Tibial nerve (tissue), 4 donors: ENCODE results near the gene MAPK9. TPM values are rescaled to one million over a fixed set of nuclear protein-coding genes. Genes with fewer than 3 reads are reported as not detected.

Source experiments
- DNase-seq, 2 donors: peaks; one replicate each; pipeline ENCODE4 v3.0.0-alpha.2; 2019; ENCODE audit warnings: low spot score in 2 of 2
- H3K27ac ChIP-seq, 4 donors: fragments of 200-600 bp; sonication (generic) in 3 of 4; one replicate each; pipeline ENCODE4 v1.5.1; 2017 to 2019; ENCODE audit warnings: mild to moderate bottlenecking in 1 of 4
- H3K27me3 ChIP-seq, 2 donors: fragments of 200-600 bp; sonication (generic) in 1 of 2; one replicate each; pipeline versions ENCODE4 v1.5.1 to v1.6.0; 2017 to 2019
- H3K36me3 ChIP-seq, 3 donors: fragments of 200-600 bp; sonication (generic); one replicate each; pipeline ENCODE4 v1.5.1; 2018 to 2019
- H3K4me1 ChIP-seq, 4 donors: fragments of 200-600 bp; sonication (generic) in 3 of 4; one replicate each; pipeline ENCODE4 v1.5.1; 2017 to 2019
- H3K4me3 ChIP-seq, 4 donors: fragments of 200-600 bp; sonication (generic) in 3 of 4; one replicate each; pipeline ENCODE4 v1.5.1; 2017 to 2019; ENCODE audit warnings: mild to moderate bottlenecking in 1 of 4, moderate library complexity in 1 of 4
- H3K9me3 ChIP-seq, 4 donors: fragments of 200-600 bp; sonication (generic) in 3 of 4; one replicate each; pipeline ENCODE4 v1.5.1; 2017 to 2019
- EP300 ChIP-seq, 2 donors: sonication (generic); formaldehyde crosslinking; IDR thresholded peaks; one replicate each; pipeline ENCODE4 v1.6.1; 2017; ENCODE audit warnings: antibody characterized with exemption in 2 of 2, mild to moderate bottlenecking in 1 of 2
- POLR2A ChIP-seq, 2 donors: fragments of 450-650 bp; IDR thresholded peaks; one replicate each; pipeline ENCODE4 v1.6.1; 2017; ENCODE audit warnings: antibody characterized with exemption in 2 of 2, mild to moderate bottlenecking in 2 of 2, moderate library complexity in 2 of 2
- WGBS, 2 donors: methylation state at CpG; one replicate each; pipeline ENCODE4 v1.1.5; 2018; 5-methylcytosine and 5-hydroxymethylcytosine counted together
- total RNA-seq, 4 donors: library from RNA; depleted of rRNA; stranded (reverse); fragments of >200 nt; gene quantifications; one replicate each; pipeline ENCODE4 v1.1.0, GENCODE V29; 2016
- TF ChIP-seq, protein P1 (sequence below), 5 experiments: fragments of 200-600 bp in 3 of 5; fragments of 450-650 bp in 2 of 5; sonication (generic) in 3 of 5; IDR thresholded peaks; one replicate each; pipeline ENCODE4 v1.5.1; 2016 to 2019; ENCODE audit warnings: antibody characterized with exemption in 5 of 5, mild to moderate bottlenecking in 3 of 5, moderate library complexity in 2 of 5

The MAPK9 gene
- total RNA-seq, 4 donors from 2014 or later: 21.2 to 31.2 (median 27.5) TPM

DNA sequence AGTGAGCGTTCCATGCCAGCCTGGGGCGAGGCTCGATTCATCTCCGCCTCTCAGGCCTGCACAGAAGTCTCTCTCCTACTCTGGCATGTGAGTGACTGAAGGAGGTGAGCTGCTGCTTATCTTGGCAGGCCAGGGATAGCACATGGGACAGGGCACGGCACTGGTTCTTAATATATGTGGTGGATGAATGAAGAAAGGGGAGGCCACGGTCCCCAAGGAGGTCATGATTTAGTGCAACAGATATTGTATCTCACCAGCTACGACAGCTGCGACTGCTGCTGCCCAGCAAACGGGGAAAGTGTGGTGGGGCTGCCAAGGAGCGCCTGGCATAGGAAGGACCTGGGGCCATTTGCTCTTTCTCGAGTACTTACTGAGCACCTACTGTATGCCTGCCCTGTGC is 19.3 kb upstream of the MAPK9 start:
- TF ChIP-seq, protein P1, sequence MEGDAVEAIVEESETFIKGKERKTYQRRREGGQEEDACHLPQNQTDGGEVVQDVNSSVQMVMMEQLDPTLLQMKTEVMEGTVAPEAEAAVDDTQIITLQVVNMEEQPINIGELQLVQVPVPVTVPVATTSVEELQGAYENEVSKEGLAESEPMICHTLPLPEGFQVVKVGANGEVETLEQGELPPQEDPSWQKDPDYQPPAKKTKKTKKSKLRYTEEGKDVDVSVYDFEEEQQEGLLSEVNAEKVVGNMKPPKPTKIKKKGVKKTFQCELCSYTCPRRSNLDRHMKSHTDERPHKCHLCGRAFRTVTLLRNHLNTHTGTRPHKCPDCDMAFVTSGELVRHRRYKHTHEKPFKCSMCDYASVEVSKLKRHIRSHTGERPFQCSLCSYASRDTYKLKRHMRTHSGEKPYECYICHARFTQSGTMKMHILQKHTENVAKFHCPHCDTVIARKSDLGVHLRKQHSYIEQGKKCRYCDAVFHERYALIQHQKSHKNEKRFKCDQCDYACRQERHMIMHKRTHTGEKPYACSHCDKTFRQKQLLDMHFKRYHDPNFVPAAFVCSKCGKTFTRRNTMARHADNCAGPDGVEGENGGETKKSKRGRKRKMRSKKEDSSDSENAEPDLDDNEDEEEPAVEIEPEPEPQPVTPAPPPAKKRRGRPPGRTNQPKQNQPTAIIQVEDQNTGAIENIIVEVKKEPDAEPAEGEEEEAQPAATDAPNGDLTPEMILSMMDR (IDR thresholded peaks at IDR 0.05): no peak
- TF ChIP-seq EP300 (IDR thresholded peaks at IDR 0.05) (no peak), POLR2A (IDR thresholded peaks at IDR 0.05) (no peak)
- Histone ChIP-seq H3K36me3 (peaks cover 0 to 84% (median 0%) of the 10 kb centered on the region in 3 donors), H3K27ac (no peak overlapping the region), H3K4me1 (no peaks in the 10 kb centered on the region), H3K27me3 (no peaks in the 10 kb centered on the region), H3K4me3 (no peak overlapping the region), H3K9me3 (no peaks in the 10 kb centered on the region)
- 90 to 92% methylated on average over 10 to 11 of the region's 11 CpGs for WGBS, 2 donors
- DNase-seq: no peak

DNA sequence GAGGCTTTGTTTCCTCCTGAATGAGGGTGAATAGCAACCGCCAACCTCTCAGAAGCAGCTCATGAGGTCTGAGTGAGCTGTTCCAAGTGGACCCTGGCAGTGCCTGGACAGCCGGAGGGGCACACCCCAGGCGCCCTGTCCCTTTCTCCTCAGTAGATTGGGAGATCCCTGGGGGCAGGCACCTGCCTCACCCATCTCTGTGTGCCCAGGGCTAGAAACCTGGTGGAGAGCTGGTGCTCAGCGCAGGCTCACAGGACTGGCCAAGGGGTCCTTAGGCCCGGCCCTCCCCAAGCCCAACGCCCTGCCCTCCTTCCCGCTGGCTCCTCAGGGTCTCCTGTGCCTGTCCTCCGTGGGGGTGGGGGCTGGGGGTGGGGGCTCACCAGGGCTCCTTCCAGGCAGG is 14.9 kb upstream of the MAPK9 start:
- Histone ChIP-seq H3K36me3 (peaks cover 0 to 86% (median 0%) of the 10 kb centered on the region in 3 donors), H3K27me3 (no peaks in the 10 kb centered on the region), H3K9me3 (no peaks in the 10 kb centered on the region), H3K27ac (no peak overlapping the region), H3K4me3 (no peak overlapping the region), H3K4me1 (no peaks in the 10 kb centered on the region)
- no peak for DNase-seq
- TF ChIP-seq EP300 (IDR thresholded peaks at IDR 0.05) (no peak), POLR2A (IDR thresholded peaks at IDR 0.05) (no peak)
- TF ChIP-seq, protein P1 (IDR thresholded peaks at IDR 0.05): no peak
- 88 to 96% methylated on average over 3 to 5 of the region's 8 CpGs for WGBS, 2 donors

DNA sequence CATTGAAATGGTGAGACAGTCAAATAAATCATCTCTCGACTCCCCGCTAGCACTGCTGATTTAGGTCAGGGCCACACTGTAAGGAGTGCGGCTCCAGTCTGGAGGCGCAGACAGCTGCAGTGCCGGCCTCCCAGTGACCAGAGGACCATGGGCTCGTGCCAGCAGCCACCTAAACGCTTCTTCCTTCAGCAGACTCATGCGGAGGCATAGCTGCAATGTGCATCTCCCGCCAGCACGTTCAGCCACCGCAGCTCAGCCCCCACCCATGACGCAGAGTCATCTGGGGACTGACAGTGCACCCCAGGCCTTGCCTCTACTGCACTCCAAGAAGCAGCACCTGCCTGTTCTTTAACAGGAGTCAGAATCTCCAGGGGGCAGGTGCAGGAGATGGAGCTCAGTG is 13.6 kb upstream of the MAPK9 start:
- Histone ChIP-seq H3K27ac (no peak overlapping the region), H3K4me1 (no peaks in the 10 kb centered on the region), H3K36me3 (peaks cover 0 to 88% (median 0%) of the 10 kb centered on the region in 3 donors), H3K9me3 (no peaks in the 10 kb centered on the region), H3K27me3 (no peaks in the 10 kb centered on the region), H3K4me3 (no peak overlapping the region)
- no peak for DNase-seq
- whole genome bisulfite sequencing, 2 donors: 83 to 88% methylated on average over 12 of the region's 12 CpGs
- TF ChIP-seq EP300 (IDR thresholded peaks at IDR 0.05) (no peak), POLR2A (IDR thresholded peaks at IDR 0.05) (no peak)
- TF ChIP-seq, protein P1 (IDR thresholded peaks at IDR 0.05): no peak

DNA sequence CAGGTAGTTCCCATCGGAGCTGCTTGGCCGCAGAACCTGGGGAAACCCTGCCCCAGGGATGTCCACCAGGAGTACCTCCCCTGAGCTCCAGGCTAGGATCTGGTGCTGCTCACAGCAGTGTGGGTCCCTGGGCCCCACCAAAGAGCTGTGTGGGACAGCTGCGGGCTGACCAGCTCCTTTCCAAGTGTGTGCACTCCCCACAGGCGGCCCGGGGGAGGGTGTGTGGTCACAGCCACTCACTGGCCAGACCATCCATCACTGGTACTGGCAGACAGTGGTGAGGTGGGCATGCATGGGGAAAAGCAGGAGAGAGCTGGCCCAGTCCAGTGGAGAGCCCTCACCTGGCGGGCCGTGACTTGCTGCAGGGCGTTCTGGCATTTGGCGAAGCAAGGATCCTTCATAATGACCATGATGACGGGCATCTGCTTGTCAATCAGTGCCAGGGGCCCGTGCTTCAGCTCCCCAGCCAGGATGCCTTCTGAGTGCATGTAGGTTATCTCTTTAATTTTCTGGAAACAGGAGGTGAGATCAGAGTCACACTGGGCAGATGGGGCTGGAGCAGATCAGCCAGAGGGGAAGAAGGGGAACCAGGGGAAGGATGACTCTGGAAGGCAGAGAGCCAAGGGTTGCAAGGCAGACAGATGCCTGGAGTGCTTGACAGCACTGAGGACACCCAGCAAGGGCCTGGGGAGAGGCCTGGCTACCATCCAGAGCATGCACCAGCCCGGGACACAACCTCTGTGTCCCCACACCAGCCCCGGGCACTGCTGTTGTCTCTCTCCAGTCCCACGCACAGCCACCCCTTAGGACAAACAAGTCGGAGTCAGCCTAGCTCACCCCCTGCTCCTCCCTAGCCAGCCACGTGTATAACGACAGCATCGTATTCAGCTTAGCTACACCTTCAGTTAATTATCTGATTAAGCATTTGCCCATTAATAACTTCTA is 12.8 kb upstream of the MAPK9 start:
- Histone ChIP-seq H3K27me3 (no peaks in the 10 kb centered on the region), H3K4me3 (no peak overlapping the region), H3K4me1 (no peaks in the 10 kb centered on the region), H3K27ac (no peak overlapping the region), H3K36me3 (peaks cover 0 to 86% (median 0%) of the 10 kb centered on the region in 3 donors), H3K9me3 (no peaks in the 10 kb centered on the region)
- WGBS, 2 donors: 85% methylated on average over 18 of the region's 18 CpGs
- no peak for DNase-seq
- TF ChIP-seq EP300 (IDR thresholded peaks at IDR 0.05) (no peak), POLR2A (IDR thresholded peaks at IDR 0.05) (no peak)
- TF ChIP-seq, protein P1 (IDR thresholded peaks at IDR 0.05): no peak

DNA sequence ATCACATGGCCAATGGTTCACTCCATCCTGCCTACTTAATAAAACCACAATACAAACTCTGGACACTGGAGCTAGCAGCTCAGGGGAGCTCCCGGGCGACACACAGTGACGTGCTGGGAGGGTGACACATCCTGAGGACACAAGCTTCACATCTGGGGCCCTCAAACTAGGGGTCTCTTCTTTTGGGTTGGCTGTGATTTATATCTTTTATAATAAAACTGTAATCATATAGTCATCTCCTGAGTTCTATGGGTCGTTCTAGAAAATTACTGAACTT is 12.1 kb upstream of the MAPK9 start:
- H3K4me1 ChIP-seq: no peaks in the 10 kb centered on the region
- no peak overlapping the region for H3K27ac ChIP-seq
- no peak for TF ChIP-seq EP300 (IDR thresholded peaks at IDR 0.05)
- DNase-seq: no peak
- H3K36me3 ChIP-seq: peaks cover 0 to 79% (median 0%) of the 10 kb centered on the region in 3 donors
- H3K9me3 ChIP-seq: no peaks in the 10 kb centered on the region
- WGBS, 2 donors: 87 to 90% methylated on average over 4 of the region's 4 CpGs
- no peak overlapping the region for H3K4me3 ChIP-seq
- H3K27me3 ChIP-seq: no peaks in the 10 kb centered on the region
